Measurements from ENCODE around the gene MYO9B.

Gene MYO9B

DNA sequence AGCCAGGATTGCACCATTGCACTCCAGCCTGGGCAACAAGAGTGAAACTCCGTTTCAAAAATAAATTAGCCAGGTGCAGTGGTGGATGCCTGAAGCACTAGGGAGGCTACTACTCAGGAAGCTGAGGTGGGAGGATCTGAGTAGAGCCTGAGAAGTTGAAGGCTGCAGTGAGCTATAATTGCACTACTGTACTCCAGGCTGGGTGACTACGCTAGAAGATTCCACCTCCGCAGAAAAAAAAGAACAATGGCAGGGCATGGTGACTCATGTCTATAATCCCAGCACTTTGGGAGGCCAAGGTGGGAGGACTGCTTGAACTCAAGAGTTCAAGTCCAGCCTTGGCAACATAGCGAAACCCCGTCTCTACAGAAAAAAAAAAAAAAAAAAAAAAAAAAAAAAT, 20.8 kb upstream of the MYO9B start:
- Histone ChIP-seq H2AFZ (ENCODE audit: low read length) (no peak overlapping the region), H3F3A (ENCODE audit: low read depth) (no peaks in the 10 kb centered on the region), H3K4me1 (ENCODE audit: insufficient read depth, low read length, poor library complexity, severe bottlenecking) (no peaks in the 10 kb centered on the region), H3K79me2 (ENCODE audit: insufficient read depth, low read length) (no peaks in the 10 kb centered on the region), H4K20me1 (ENCODE audit: insufficient read depth, low read length, poor library complexity, severe bottlenecking) (no peaks in the 10 kb centered on the region), H3K9me3 (ENCODE audit: insufficient read depth, low read depth, low read length) (no peaks in the 10 kb centered on the region; the same call in 1 of the 2 replicates), H3K27me3 (ENCODE audit: insufficient read depth, low read length, poor library complexity, severe bottlenecking) (no peaks in the 10 kb centered on the region), H3K4me3 (ENCODE audit: low read length, poor library complexity, severe bottlenecking) (no peak overlapping the region), H3K4me2 (ENCODE audit: low read depth, low read length, poor library complexity, severe bottlenecking) (no peak overlapping the region), H3K36me3 (ENCODE audit: insufficient read depth, low read length) (peaks cover 82% of the 10 kb centered on the region), H3K9me2 (replicated peaks; ENCODE audit: low read depth, low read length) (no peaks in the 10 kb centered on the region), H3K9ac (ENCODE audit: low read depth, low read length, poor library complexity, severe bottlenecking) (no peak overlapping the region)
- TF ChIP-seq, protein P1, sequence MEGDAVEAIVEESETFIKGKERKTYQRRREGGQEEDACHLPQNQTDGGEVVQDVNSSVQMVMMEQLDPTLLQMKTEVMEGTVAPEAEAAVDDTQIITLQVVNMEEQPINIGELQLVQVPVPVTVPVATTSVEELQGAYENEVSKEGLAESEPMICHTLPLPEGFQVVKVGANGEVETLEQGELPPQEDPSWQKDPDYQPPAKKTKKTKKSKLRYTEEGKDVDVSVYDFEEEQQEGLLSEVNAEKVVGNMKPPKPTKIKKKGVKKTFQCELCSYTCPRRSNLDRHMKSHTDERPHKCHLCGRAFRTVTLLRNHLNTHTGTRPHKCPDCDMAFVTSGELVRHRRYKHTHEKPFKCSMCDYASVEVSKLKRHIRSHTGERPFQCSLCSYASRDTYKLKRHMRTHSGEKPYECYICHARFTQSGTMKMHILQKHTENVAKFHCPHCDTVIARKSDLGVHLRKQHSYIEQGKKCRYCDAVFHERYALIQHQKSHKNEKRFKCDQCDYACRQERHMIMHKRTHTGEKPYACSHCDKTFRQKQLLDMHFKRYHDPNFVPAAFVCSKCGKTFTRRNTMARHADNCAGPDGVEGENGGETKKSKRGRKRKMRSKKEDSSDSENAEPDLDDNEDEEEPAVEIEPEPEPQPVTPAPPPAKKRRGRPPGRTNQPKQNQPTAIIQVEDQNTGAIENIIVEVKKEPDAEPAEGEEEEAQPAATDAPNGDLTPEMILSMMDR (conservative IDR thresholded peaks at IDR 0.05; ENCODE audit: low read length), result no peak
- TF ChIP-seq EZH2phosphoT487 (IDR thresholded peaks at IDR 0.05; ENCODE audit: borderline replicate concordance), result no peak

DNA sequence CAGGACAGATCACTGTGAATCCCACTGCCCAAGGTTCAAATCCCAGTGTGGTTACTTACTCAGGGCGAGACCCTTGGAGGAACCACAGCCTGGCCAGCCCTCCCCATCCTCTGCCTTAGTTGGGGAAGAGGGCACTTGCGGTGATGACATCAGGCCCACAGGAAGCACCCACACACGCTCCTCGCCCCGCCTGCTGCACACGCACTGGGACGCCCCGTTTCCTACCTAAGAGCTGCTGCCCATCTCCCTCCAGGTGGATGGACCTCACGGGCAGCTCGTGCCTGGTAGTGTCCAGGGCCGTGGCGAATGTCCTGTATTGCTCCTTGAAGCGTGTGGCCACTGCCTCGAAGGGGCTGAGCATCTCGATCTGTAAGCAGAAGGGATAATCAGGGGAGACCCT, 19.9 kb upstream of the MYO9B start:
- Histone ChIP-seq H3K36me3 (ENCODE audit: insufficient read depth, low read length) (peaks cover 81% of the 10 kb centered on the region), H3K9me2 (replicated peaks; ENCODE audit: low read depth, low read length) (no peaks in the 10 kb centered on the region), H3K9me3 (ENCODE audit: insufficient read depth, low read depth, low read length) (no peaks in the 10 kb centered on the region; the same call in 1 of the 2 replicates), H3F3A (ENCODE audit: low read depth) (no peaks in the 10 kb centered on the region), H3K4me1 (ENCODE audit: insufficient read depth, low read length, poor library complexity, severe bottlenecking) (no peaks in the 10 kb centered on the region), H3K27me3 (ENCODE audit: insufficient read depth, low read length, poor library complexity, severe bottlenecking) (no peaks in the 10 kb centered on the region), H3K79me2 (ENCODE audit: insufficient read depth, low read length) (no peaks in the 10 kb centered on the region; the same call in 1 of the 2 replicates), H4K20me1 (ENCODE audit: insufficient read depth, low read length, poor library complexity, severe bottlenecking) (no peaks in the 10 kb centered on the region), H3K9ac (ENCODE audit: low read depth, low read length, poor library complexity, severe bottlenecking) (no peak overlapping the region), H3K4me3 (ENCODE audit: low read length, poor library complexity, severe bottlenecking) (no peak overlapping the region), H3K4me2 (ENCODE audit: low read depth, low read length, poor library complexity, severe bottlenecking) (no peak overlapping the region), H2AFZ (ENCODE audit: low read length) (no peak overlapping the region)
- TF ChIP-seq, protein P1 (conservative IDR thresholded peaks at IDR 0.05; ENCODE audit: low read length), result no peak
- TF ChIP-seq EZH2phosphoT487 (IDR thresholded peaks at IDR 0.05; ENCODE audit: borderline replicate concordance), result no peak

DNA sequence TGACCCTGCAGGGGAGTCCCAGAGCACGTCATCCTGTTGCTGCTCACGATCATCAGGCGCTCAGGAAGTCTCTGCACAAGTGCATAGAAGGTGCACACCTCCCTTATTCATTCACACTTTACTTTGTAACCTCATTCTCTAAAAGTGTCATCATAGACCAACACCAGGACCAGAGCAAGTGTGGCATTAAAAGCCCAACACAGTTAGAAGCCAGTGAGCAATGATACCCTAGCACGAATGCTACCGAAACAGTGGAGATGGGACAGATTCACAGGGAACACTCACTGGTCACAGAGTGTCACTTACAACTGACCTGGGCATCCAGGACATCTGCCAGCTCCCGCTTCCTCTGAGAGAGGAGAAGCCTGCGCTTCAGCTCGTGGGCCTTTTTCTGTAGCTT, 17.3 kb upstream of the MYO9B start:
- no peak overlapping the region for H3K4me3 ChIP-seq (ENCODE audit: low read length, poor library complexity, severe bottlenecking)
- no peaks in the 10 kb centered on the region for H3K9me2 ChIP-seq (replicated peaks; ENCODE audit: low read depth, low read length)
- no peaks in the 10 kb centered on the region; the same call in 1 of the 2 replicates for H3K9me3 ChIP-seq (ENCODE audit: insufficient read depth, low read depth, low read length)
- H3K4me2 ChIP-seq (ENCODE audit: low read depth, low read length, poor library complexity, severe bottlenecking), result no peak overlapping the region
- H3K4me1 ChIP-seq (ENCODE audit: insufficient read depth, low read length, poor library complexity, severe bottlenecking), result no peaks in the 10 kb centered on the region
- H3K9ac ChIP-seq (ENCODE audit: low read depth, low read length, poor library complexity, severe bottlenecking), result no peak overlapping the region
- no peaks in the 10 kb centered on the region for H4K20me1 ChIP-seq (ENCODE audit: insufficient read depth, low read length, poor library complexity, severe bottlenecking)
- no peaks in the 10 kb centered on the region for H3F3A ChIP-seq (ENCODE audit: low read depth)
- TF ChIP-seq, protein P1 (conservative IDR thresholded peaks at IDR 0.05; ENCODE audit: low read length), result no peak
- no peak for TF ChIP-seq EZH2phosphoT487 (IDR thresholded peaks at IDR 0.05; ENCODE audit: borderline replicate concordance)
- no peaks in the 10 kb centered on the region for H3K27me3 ChIP-seq (ENCODE audit: insufficient read depth, low read length, poor library complexity, severe bottlenecking)
- peaks cover 19% of the 10 kb centered on the region for H3K79me2 ChIP-seq (ENCODE audit: insufficient read depth, low read length)
- H3K36me3 ChIP-seq (ENCODE audit: insufficient read depth, low read length), result peaks cover 74% of the 10 kb centered on the region
- H2AFZ ChIP-seq (ENCODE audit: low read length), result no peak overlapping the region
